Measurements from ENCODE around the gene PPP1R10. TPM values are rescaled to one million over a fixed set of nuclear protein-coding genes. Genes with fewer than 3 reads are reported as not detected.
A peak's percentile ranks its signal among the peaks of the same experiment; 100 is the strongest.

PPP1R10 gene
- total and polyA plus RNA-seq, 2 of the 13 experiments (the other 11 are each of a cell fraction or from before 2014, with no cell fraction given): 26.3 to 38.4 TPM

GRCh38 chr6:30617565-30618269, 674 bp upstream of the PPP1R10 start, which contains the start of gene MRPS18B (continued):
- TF ChIP-seq HOXA7 (CRISPR knock-in tag; IDR thresholded peaks at IDR 0.05) (no peak), TRIM22 (IDR thresholded peaks at IDR 0.05) (no peak), ZNF207 (IDR thresholded peaks at IDR 0.05; ENCODE audit: borderline replicate concordance) (no peak), NBN (conservative IDR thresholded peaks at IDR 0.05) (no peak), ZNF839 (CRISPR knock-in tag; IDR thresholded peaks at IDR 0.05; ENCODE audit: borderline replicate concordance) (peak; percentile 100), DRAP1 (CRISPR knock-in tag; IDR thresholded peaks at IDR 0.05) (peak; percentile 92), ZNF782 (CRISPR knock-in tag; IDR thresholded peaks at IDR 0.05; ENCODE audit: borderline replicate concordance) (no peak; the same call in 1 of the 2 replicates), FOXM1 (CRISPR knock-in tag; IDR thresholded peaks at IDR 0.05) (no peak), CERS6 (CRISPR knock-in tag; IDR thresholded peaks at IDR 0.05) (no peak), ZNF674 (CRISPR knock-in tag; IDR thresholded peaks at IDR 0.05; ENCODE audit: low read depth) (no peak), DNMT3B (CRISPR knock-in tag; conservative IDR thresholded peaks at IDR 0.05) (no peak; the same call in 1 of the 2 replicates), KIAA2018 (CRISPR knock-in tag; IDR thresholded peaks at IDR 0.05; ENCODE audit: borderline replicate concordance) (no peak), ZNF235 (CRISPR knock-in tag; IDR thresholded peaks at IDR 0.05; ENCODE audit: borderline replicate concordance) (no peak; the same call in 1 of the 2 replicates), MTA3 (CRISPR knock-in tag; IDR thresholded peaks at IDR 0.05) (no peak), ZNF75D (CRISPR knock-in tag; IDR thresholded peaks at IDR 0.05; ENCODE audit: borderline replicate concordance) (no peak), ZNF709 (CRISPR knock-in tag; IDR thresholded peaks at IDR 0.05) (no peak), SYNCRIP (IDR thresholded peaks at IDR 0.05; ENCODE audit: insufficient read depth, low read depth, low read length) (no peak), ZNF652 (CRISPR knock-in tag; IDR thresholded peaks at IDR 0.05; ENCODE audit: borderline replicate concordance, low read depth) (no peak), ZNF792 (CRISPR knock-in tag; IDR thresholded peaks at IDR 0.05) (peak; percentile 87), ZNF878 (CRISPR knock-in tag; IDR thresholded peaks at IDR 0.05) (peak; percentile 72; the same call in 1 of the 2 replicates)
